SK-N-SH (cell line): ENCODE results near the gene MBD3. TPM values are rescaled to one million over a fixed set of nuclear protein-coding genes. Genes with fewer than 3 reads are reported as not detected.

ENCODE experiments used
- CTCF ChIA-PET: fragments of 300-600, 350-600 bp; formaldehyde crosslinking; extraction: SDS; loops from one replicate; lab custom pipeline; 2021; lab: Yijun Ruan, JAX
- POLR2A ChIA-PET: fragments of 350-600 bp; sonication (Branson Sonifier 250); formaldehyde crosslinking; extraction: SDS; loops from one replicate; lab custom pipeline; 2020; ENCODE audit warnings: antibody characterized with exemption, inconsistent platforms; lab: Yijun Ruan, JAX
- DNase-seq: peaks from one replicate; pipeline ENCODE4 v3.0.0; 2012
- H2AFZ ChIP-seq: fragments of 200-600 bp; sonication (generic); 2 replicates; pipeline ENCODE4 v1.8.1; 2016; ENCODE audit warnings: antibody characterized with exemption, mild to moderate bottlenecking, low read depth
- H3F3A ChIP-seq: fragments of 200-600 bp; sonication (generic); replicated peaks from 2 replicates; pipeline ENCODE3; 2016; ENCODE audit warnings: antibody characterized with exemption, mild to moderate bottlenecking; ENCODE audit not compliant: insufficient read depth
- H3K27ac ChIP-seq, 2 experiments: fragments of 200-500 bp in 1 of 2; fragments of 200-600 bp in 1 of 2; sonication (Bioruptor generic) in 1 of 2; sonication (generic), shearing (Covaris generic) in 1 of 2; 2 replicates each; pipeline versions ENCODE4 v1.5.1 to v1.6.1; 2014 to 2016; ENCODE audit warnings: low read depth in 2 of 2, inconsistent platforms in 1 of 2, low read length in 1 of 2, mild to moderate bottlenecking in 1 of 2, mixed read lengths in 1 of 2
- H3K27me3 ChIP-seq: fragments of 200-600 bp; sonication (generic), shearing (Covaris generic); 2 replicates; pipeline ENCODE4 v1.6.1; 2016; ENCODE audit warnings: mixed run types; ENCODE audit not compliant: insufficient read depth
- H3K36me3 ChIP-seq, 2 experiments: fragments of 200-500 bp in 1 of 2; fragments of 200-600 bp in 1 of 2; sonication (Bioruptor generic) in 1 of 2; sonication (generic) in 1 of 2; replicated peaks in 1 of 2; 2 replicates each; pipeline versions ENCODE3 to v1.5.1; 2014 to 2016; ENCODE audit warnings: low read length in 1 of 2, mild to moderate bottlenecking in 1 of 2; ENCODE audit not compliant: insufficient read depth in 2 of 2, control insufficient read depth in 1 of 2
- H3K4me1 ChIP-seq, 2 experiments: fragments of 200-500 bp in 1 of 2; fragments of 200-600 bp in 1 of 2; sonication (Bioruptor generic) in 1 of 2; sonication (generic), shearing (Covaris generic) in 1 of 2; 2 replicates each; pipeline versions ENCODE4 v1.5.1 to v1.6.1; 2014 to 2016; ENCODE audit warnings: low read depth in 1 of 2, low read length in 1 of 2, mixed run types in 1 of 2; ENCODE audit not compliant: insufficient read depth in 2 of 2, control insufficient read depth in 1 of 2
- H3K4me2 ChIP-seq: fragments of 200-600 bp; sonication (generic), shearing (Covaris generic); 2 replicates; pipeline ENCODE4 v1.6.1; 2017; ENCODE audit warnings: mixed run types
- H3K4me3 ChIP-seq, 2 experiments: fragments of 200-500 bp in 1 of 2; fragments of 200-600 bp in 1 of 2; sonication (Bioruptor generic) in 1 of 2; sonication (generic), shearing (Covaris generic) in 1 of 2; 2 replicates each; pipeline versions ENCODE4 v1.5.1 to v1.8.1; 2014 to 2016; ENCODE audit warnings: low read depth in 2 of 2, inconsistent platforms in 1 of 2, low read length in 1 of 2, mild to moderate bottlenecking in 1 of 2, mixed read lengths in 1 of 2, moderate library complexity in 1 of 2
- H3K79me2 ChIP-seq: fragments of 200-600 bp; sonication (generic); 2 replicates; pipeline ENCODE4 v1.8.1; 2017; ENCODE audit warnings: mild to moderate bottlenecking; ENCODE audit not compliant: insufficient read depth
- H3K9ac ChIP-seq: fragments of 200-600 bp; sonication (generic); 2 replicates; pipeline ENCODE4 v1.6.1; 2017; ENCODE audit warnings: mixed run types
- H3K9me2 ChIP-seq: fragments of 200-600 bp; sonication (generic); 2 replicates; pipeline ENCODE4 v1.6.1; 2017; ENCODE audit warnings: mixed run types
- H3K9me3 ChIP-seq: fragments of 200-600 bp; sonication (generic); 2 replicates; pipeline ENCODE4 v1.6.1; 2017; ENCODE audit warnings: mixed run types, mild to moderate bottlenecking, moderate library complexity
- H4K20me1 ChIP-seq: fragments of 200-600 bp; sonication (generic); 2 replicates; pipeline ENCODE4 v1.6.1; 2017; ENCODE audit warnings: mild to moderate bottlenecking, mixed run types; ENCODE audit not compliant: insufficient read depth
- ELF1 ChIP-seq: IDR thresholded peaks from 2 replicates; pipeline ENCODE4 v1.4.0; 2012
- FOSL2 ChIP-seq: IDR thresholded peaks from 2 replicates; pipeline ENCODE4 v1.4.0; 2012; ENCODE audit warnings: low read depth, mild to moderate bottlenecking, moderate library complexity, borderline replicate concordance
- FOXM1 ChIP-seq: IDR thresholded peaks from 2 replicates; pipeline ENCODE4 v1.4.0; 2012; ENCODE audit warnings: low read depth, mild to moderate bottlenecking
- GABPA ChIP-seq: IDR thresholded peaks from 2 replicates; pipeline ENCODE4 v1.4.0; 2012; ENCODE audit warnings: low read depth, mild to moderate bottlenecking
- MXI1 ChIP-seq: IDR thresholded peaks from 2 replicates; pipeline ENCODE4 v1.6.1; 2012; ENCODE audit warnings: mild to moderate bottlenecking, low read depth, low read length, improper control_type of control experiment
- PBX3 ChIP-seq: IDR thresholded peaks from 2 replicates; pipeline ENCODE4; 2012
- RAD21 ChIP-seq: IDR thresholded peaks from 2 replicates; pipeline ENCODE4 v1.6.1; 2012; ENCODE audit warnings: mild to moderate bottlenecking, low read length
- REST ChIP-seq: IDR thresholded peaks from 2 replicates; pipeline ENCODE4 v1.6.1; 2012; ENCODE audit warnings: mild to moderate bottlenecking, low read depth, low read length, moderate library complexity
- RXRA ChIP-seq: IDR thresholded peaks from 2 replicates; pipeline ENCODE4 v1.4.0; 2012; ENCODE audit warnings: low read depth, mild to moderate bottlenecking, borderline replicate concordance
- SMC3 ChIP-seq: IDR thresholded peaks from 2 replicates; pipeline ENCODE4 v1.6.1; 2012; ENCODE audit warnings: low read depth, low read length, improper control_type of control experiment
- TAF1 ChIP-seq: IDR thresholded peaks from 2 replicates; pipeline ENCODE4 v1.6.1; 2012; ENCODE audit warnings: low read depth, mild to moderate bottlenecking, low read length, moderate library complexity, borderline replicate concordance
- TEAD4 ChIP-seq: IDR thresholded peaks from 2 replicates; pipeline ENCODE4 v1.4.0; 2012; ENCODE audit warnings: mild to moderate bottlenecking, borderline replicate concordance; ENCODE audit not compliant: insufficient read depth
- YY1 ChIP-seq: IDR thresholded peaks from 2 replicates; pipeline ENCODE4 v1.4.0; 2012; ENCODE audit warnings: low read depth, mild to moderate bottlenecking
- WGBS: methylation state at CpG from one replicate; pipeline ENCODE4 v1.1.6; 2017; ENCODE audit warnings: low lambda C conversion rate; 5-methylcytosine and 5-hydroxymethylcytosine counted together
- polyA plus RNA-seq, 3 experiments: library from polyadenylated mRNA; depleted of rRNA; stranded (reverse); fragments of >200 nt; gene quantifications; 2 replicates each; pipeline ENCODE4 v1.2.3, GENCODE V29; 2012
- TF ChIP-seq, protein P1 (sequence below): fragments of 150-350 bp; IDR thresholded peaks from 2 replicates; pipeline ENCODE4 v1.6.1; 2017; ENCODE audit warnings: antibody characterized with exemption, low read length, low read depth, borderline replicate concordance
- TF ChIP-seq, protein P2 (sequence below): fragments of 200-600 bp; sonication (generic); IDR thresholded peaks from 2 replicates; pipeline ENCODE4 v1.6.1; 2017; ENCODE audit warnings: antibody characterized with exemption, mild to moderate bottlenecking, moderate library complexity

MBD3 gene
- polyA plus RNA-seq, 1 of the 3 experiments (the other 2 are of a cell fraction): 96.5 TPM

DNA sequence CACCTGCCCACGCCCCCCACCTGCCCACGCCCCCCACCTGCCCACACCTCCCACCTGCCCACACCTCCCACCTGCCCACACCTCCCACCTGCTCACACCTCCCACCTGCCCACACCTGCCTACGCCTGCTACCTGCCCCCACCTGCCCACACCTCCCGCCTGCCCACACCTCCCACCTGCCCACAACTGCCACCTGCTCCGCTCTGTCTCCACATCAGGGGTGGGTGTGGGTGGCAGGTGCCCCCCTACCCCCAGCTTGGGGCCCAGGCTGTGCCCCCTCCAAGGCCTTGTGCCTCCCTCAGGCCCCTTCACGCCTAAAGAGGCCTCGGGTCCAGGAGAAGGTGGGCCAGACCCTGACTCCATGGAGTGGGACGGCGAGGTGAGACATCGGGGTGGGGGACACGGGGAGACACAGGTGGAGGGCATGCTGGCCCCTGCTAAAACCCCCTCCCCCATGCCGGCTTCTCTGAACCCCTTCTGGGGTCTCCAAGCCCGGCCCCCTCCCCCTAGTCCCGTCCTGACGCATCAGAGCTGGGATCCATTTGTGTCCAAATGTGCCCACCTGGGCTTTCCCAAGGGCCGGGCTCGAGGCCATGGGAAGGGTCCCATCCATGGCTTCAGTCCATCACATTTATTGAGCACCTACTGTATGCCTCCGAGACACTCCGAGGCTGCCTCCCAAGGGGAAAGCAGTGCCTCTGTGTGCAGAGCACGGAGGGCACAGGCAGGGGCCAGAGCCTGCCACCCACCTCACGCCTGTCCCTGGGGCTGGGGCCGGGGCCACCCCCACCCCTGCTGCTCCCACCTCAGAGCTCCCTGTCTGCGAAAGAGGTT, 63.9 kb downstream of the MBD3 start (continued):
- TF ChIP-seq MXI1: no peak
- TF ChIP-seq RAD21: no peak
- no peak for TF ChIP-seq FOXM1
- TF ChIP-seq PBX3: no peak
- TF ChIP-seq TEAD4: no peak
- no peak for TF ChIP-seq FOSL2

- H3K4me3 ChIP-seq: no peak overlapping the region
- TF ChIP-seq, protein P1, sequence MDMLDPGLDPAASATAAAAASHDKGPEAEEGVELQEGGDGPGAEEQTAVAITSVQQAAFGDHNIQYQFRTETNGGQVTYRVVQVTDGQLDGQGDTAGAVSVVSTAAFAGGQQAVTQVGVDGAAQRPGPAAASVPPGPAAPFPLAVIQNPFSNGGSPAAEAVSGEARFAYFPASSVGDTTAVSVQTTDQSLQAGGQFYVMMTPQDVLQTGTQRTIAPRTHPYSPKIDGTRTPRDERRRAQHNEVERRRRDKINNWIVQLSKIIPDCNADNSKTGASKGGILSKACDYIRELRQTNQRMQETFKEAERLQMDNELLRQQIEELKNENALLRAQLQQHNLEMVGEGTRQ: no peak
- TF ChIP-seq RXRA (no peak), MXI1 (no peak)
- TF ChIP-seq, all 33 proteins: peak for 0
- CTCF ChIA-PET: interaction anchor here (1.8 kb wide), 1 partner anchor 19 kb away, joined by 8 read pairs; no protein-coding TSS in a partner anchor
These were observed 64.9 kb downstream of the MBD3 start for GRCh38 chr19:1527650-1528309.

DNA sequence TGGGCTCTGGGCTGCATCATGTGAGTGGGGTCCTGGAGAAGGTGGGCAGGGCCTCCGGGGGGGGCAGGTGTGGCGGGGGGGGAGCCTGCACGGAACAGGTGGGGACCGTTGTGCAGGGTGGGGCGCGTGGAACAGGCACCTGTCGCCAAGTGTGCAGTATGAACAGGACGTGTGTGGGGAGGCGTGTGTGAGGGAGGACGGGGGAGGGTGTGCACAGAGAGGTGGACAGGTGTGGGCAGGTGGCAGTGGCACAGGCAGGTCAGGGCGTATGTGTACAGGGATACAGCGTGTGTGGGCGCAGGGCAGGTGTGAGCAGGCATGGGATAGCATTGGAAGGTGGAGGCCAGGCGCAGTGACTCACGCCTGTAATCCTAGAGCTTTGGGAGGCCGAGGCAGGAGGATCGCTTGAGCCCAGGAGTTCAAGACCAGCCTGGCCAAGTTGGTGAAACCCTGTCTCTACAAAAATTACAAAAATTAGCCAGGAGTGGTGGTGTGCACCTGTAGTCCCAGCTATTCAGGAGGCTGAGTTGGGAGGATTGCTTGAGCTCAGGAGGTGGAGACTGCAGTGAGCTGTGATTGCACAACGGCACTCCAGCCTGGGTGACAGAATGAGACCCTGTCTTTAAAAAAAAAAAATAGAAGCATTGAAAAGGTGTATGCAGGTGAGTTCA, 65.6 kb downstream of the MBD3 start:
- Histone ChIP-seq H4K20me1 (no peaks in the 10 kb centered on the region), H3K36me3 (no peaks in the 10 kb centered on the region), H3K27ac (no peak overlapping the region), H3K4me3 (no peak overlapping the region), H3K4me2 (no peak overlapping the region), H3K4me1 (no peaks in the 10 kb centered on the region), H3K9ac (no peak overlapping the region), H3K27me3 (peaks cover 76% of the 10 kb centered on the region), H3F3A (peaks cover 3% of the 10 kb centered on the region), H3K79me2 (no peaks in the 10 kb centered on the region), H3K9me3 (no peaks in the 10 kb centered on the region), H2AFZ (no peak overlapping the region), H3K9me2 (no peaks in the 10 kb centered on the region)
- ChIA-PET POLR2A (no interaction called here), CTCF (interaction anchor here (1.8 kb wide), 1 partner anchor 19 kb away, joined by 8 read pairs; no protein-coding TSS in a partner anchor)
- no peak for DNase-seq
- WGBS: 46% methylated on average over 18 of the region's 18 CpGs
- TF ChIP-seq SMC3 (no peak), TAF1 (no peak), YY1 (no peak), GABPA (no peak), REST (no peak), ELF1 (no peak)
- TF ChIP-seq, protein P2, sequence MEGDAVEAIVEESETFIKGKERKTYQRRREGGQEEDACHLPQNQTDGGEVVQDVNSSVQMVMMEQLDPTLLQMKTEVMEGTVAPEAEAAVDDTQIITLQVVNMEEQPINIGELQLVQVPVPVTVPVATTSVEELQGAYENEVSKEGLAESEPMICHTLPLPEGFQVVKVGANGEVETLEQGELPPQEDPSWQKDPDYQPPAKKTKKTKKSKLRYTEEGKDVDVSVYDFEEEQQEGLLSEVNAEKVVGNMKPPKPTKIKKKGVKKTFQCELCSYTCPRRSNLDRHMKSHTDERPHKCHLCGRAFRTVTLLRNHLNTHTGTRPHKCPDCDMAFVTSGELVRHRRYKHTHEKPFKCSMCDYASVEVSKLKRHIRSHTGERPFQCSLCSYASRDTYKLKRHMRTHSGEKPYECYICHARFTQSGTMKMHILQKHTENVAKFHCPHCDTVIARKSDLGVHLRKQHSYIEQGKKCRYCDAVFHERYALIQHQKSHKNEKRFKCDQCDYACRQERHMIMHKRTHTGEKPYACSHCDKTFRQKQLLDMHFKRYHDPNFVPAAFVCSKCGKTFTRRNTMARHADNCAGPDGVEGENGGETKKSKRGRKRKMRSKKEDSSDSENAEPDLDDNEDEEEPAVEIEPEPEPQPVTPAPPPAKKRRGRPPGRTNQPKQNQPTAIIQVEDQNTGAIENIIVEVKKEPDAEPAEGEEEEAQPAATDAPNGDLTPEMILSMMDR: no peak

More at GRCh38 chr19:1527650-1528309, 64.9 kb downstream of the MBD3 start:
- Histone ChIP-seq H3K27ac (no peak overlapping the region), H3K36me3 (no peaks in the 10 kb centered on the region), H3F3A (no peaks in the 10 kb centered on the region), H3K4me2 (no peak overlapping the region), H3K4me1 (no peaks in the 10 kb centered on the region), H3K79me2 (no peaks in the 10 kb centered on the region), H2AFZ (no peak overlapping the region), H3K27me3 (peaks cover 72% of the 10 kb centered on the region), H3K9ac (no peak overlapping the region), H3K9me2 (no peaks in the 10 kb centered on the region), H3K9me3 (no peaks in the 10 kb centered on the region), H4K20me1 (no peaks in the 10 kb centered on the region)
- DNase-seq: no peak
- POLR2A ChIA-PET: no interaction called here
- 23% methylated on average over 16 of the region's 27 CpGs for WGBS
